Hepatocyte (in vitro differentiated cells): ENCODE results near the gene CD93. TPM values are rescaled to one million over a fixed set of nuclear protein-coding genes. Genes with fewer than 3 reads are reported as not detected.

Experiments
- DNase-seq: peaks from one replicate; pipeline ENCODE4 v3.0.0-alpha.2; 2016; ENCODE audit warnings: low spot score
- H2AFZ ChIP-seq: fragments of 200-600 bp; sonication (generic); 2 replicates; pipeline ENCODE4 v1.6.0; 2016; ENCODE audit warnings: antibody characterized with exemption, mild to moderate bottlenecking
- H3K27ac ChIP-seq: fragments of 200-600 bp; sonication (generic); 2 replicates; pipeline ENCODE4 v1.5.1; 2016; ENCODE audit warnings: mild to moderate bottlenecking
- H3K27me3 ChIP-seq: fragments of 200-600 bp; sonication (generic); 2 replicates; pipeline ENCODE4 v1.6.1; 2016
- H3K36me3 ChIP-seq: fragments of 200-600 bp; sonication (generic); replicated peaks from 2 replicates; pipeline ENCODE4 v1.5.1; 2016; ENCODE audit warnings: low read depth; ENCODE audit not compliant: insufficient read depth
- H3K4me1 ChIP-seq: fragments of 200-600 bp; sonication (generic); 2 replicates; pipeline ENCODE4 v1.5.1; 2016; ENCODE audit warnings: mild to moderate bottlenecking, moderate library complexity; ENCODE audit not compliant: insufficient read depth
- H3K4me2 ChIP-seq: fragments of 200-600 bp; sonication (generic); 2 replicates; pipeline ENCODE4 v1.6.0; 2016
- H3K4me3 ChIP-seq: fragments of 200-600 bp; sonication (generic); 2 replicates; pipeline ENCODE4 v1.5.1; 2016; ENCODE audit warnings: mild to moderate bottlenecking
- H3K79me2 ChIP-seq: fragments of 200-600 bp; sonication (generic); 2 replicates; pipeline ENCODE4 v1.6.0; 2017; ENCODE audit warnings: mild to moderate bottlenecking
- H3K9me2 ChIP-seq: fragments of 200-600 bp; sonication (generic); replicated peaks from 2 replicates; pipeline ENCODE4 v1.6.0; 2017; ENCODE audit warnings: mild to moderate bottlenecking; ENCODE audit not compliant: insufficient read depth
- H3K9me3 ChIP-seq: fragments of 200-600 bp; sonication (generic); 2 replicates; pipeline ENCODE4 v1.5.1; 2016; ENCODE audit warnings: low read depth, mild to moderate bottlenecking
- H4K20me1 ChIP-seq: fragments of 200-600 bp; sonication (generic); 2 replicates; pipeline ENCODE4 v1.6.0; 2016; ENCODE audit warnings: mild to moderate bottlenecking; ENCODE audit not compliant: insufficient read depth, poor library complexity, severe bottlenecking
- EZH2 ChIP-seq: fragments of 200-600 bp; sonication (generic); IDR thresholded peaks from 2 replicates; pipeline ENCODE4 v1.6.1; 2016; ENCODE audit warnings: antibody characterized with exemption, mild to moderate bottlenecking, borderline replicate concordance
- EZH2phosphoT487 ChIP-seq: fragments of 200-600 bp; sonication (generic); IDR thresholded peaks from one replicate; pipeline ENCODE4 v1.6.1; 2018; ENCODE audit warnings: antibody characterized with exemption, mild to moderate bottlenecking, low read depth, moderate library complexity; ENCODE audit not compliant: unreplicated experiment, severe bottlenecking
- WGBS: methylation state at CpG from one replicate; pipeline ENCODE4 v1.1.6; 2016; ENCODE audit warnings: low lambda C conversion rate; ENCODE audit errors: missing lambda C conversion rate; 5-methylcytosine and 5-hydroxymethylcytosine counted together
- polyA plus RNA-seq: library from polyadenylated mRNA; unstranded; fragments of >200 nt; fragmentation: Nextera tagmentation; extraction: Ambion mirVana; gene quantifications from 2 replicates; pipeline ENCODE4 v1.2.1, GENCODE V29; 2016
- total RNA-seq: library from RNA; depleted of rRNA; stranded (reverse); fragments of >200 nt; gene quantifications from 2 replicates; pipeline ENCODE4 v1.2.3, GENCODE V29; 2014
- TF ChIP-seq, protein P1 (sequence below): fragments of 200-600 bp; sonication (generic); IDR thresholded peaks from 2 replicates; pipeline ENCODE4 v1.5.1; 2016; ENCODE audit warnings: antibody characterized with exemption, mild to moderate bottlenecking; ENCODE audit not compliant: poor library complexity

Gene CD93
- total and polyA plus RNA-seq, 2 experiments from 2014 or later, result 0.07 to 2.1 TPM

DNA sequence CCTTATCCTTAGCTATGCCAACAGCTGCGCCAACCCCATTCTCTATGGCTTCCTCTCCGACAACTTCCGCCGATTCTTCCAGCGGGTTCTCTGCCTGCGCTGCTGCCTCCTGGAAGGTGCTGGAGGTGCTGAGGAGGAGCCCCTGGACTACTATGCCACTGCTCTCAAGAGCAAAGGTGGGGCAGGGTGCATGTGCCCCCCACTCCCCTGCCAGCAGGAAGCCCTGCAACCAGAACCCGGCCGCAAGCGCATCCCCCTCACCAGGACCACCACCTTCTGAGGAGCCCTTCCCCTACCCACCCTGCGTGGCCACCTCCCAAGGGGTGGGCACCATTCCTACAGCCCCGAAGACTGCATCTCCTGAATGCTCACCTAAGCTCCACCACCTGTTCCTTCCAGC lies 49.8 kb downstream of the CD93 start:
- no peak overlapping the region for H3K4me2 ChIP-seq
- H3K9me2 ChIP-seq, result no peaks in the 10 kb centered on the region
- H3K27ac ChIP-seq, result no peak overlapping the region
- peaks cover 48% of the 10 kb centered on the region for H3K27me3 ChIP-seq
- H3K9me3 ChIP-seq, result no peaks in the 10 kb centered on the region
- peaks cover 3% of the 10 kb centered on the region for H3K4me1 ChIP-seq
- DNase-seq, result no peak
- no peak overlapping the region for H2AFZ ChIP-seq
- TF ChIP-seq EZH2phosphoT487, result no peak
- TF ChIP-seq, protein P1, sequence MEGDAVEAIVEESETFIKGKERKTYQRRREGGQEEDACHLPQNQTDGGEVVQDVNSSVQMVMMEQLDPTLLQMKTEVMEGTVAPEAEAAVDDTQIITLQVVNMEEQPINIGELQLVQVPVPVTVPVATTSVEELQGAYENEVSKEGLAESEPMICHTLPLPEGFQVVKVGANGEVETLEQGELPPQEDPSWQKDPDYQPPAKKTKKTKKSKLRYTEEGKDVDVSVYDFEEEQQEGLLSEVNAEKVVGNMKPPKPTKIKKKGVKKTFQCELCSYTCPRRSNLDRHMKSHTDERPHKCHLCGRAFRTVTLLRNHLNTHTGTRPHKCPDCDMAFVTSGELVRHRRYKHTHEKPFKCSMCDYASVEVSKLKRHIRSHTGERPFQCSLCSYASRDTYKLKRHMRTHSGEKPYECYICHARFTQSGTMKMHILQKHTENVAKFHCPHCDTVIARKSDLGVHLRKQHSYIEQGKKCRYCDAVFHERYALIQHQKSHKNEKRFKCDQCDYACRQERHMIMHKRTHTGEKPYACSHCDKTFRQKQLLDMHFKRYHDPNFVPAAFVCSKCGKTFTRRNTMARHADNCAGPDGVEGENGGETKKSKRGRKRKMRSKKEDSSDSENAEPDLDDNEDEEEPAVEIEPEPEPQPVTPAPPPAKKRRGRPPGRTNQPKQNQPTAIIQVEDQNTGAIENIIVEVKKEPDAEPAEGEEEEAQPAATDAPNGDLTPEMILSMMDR, result no peak
- no peak for TF ChIP-seq EZH2
- H4K20me1 ChIP-seq, result no peaks in the 10 kb centered on the region
- 97% methylated on average over 11 of the region's 11 CpGs for WGBS
- H3K4me3 ChIP-seq, result no peak overlapping the region
- no peaks in the 10 kb centered on the region for H3K79me2 ChIP-seq
- no peaks in the 10 kb centered on the region for H3K36me3 ChIP-seq

DNA sequence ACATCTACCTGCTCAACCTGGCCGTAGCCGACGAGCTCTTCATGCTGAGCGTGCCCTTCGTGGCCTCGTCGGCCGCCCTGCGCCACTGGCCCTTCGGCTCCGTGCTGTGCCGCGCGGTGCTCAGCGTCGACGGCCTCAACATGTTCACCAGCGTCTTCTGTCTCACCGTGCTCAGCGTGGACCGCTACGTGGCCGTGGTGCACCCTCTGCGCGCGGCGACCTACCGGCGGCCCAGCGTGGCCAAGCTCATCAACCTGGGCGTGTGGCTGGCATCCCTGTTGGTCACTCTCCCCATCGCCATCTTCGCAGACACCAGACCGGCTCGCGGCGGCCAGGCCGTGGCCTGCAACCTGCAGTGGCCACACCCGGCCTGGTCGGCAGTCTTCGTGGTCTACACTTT lies 50.4 kb downstream of the CD93 start:
- Histone ChIP-seq H3K9me2 (no peaks in the 10 kb centered on the region), H3K4me1 (peaks cover 3% of the 10 kb centered on the region), H3K27ac (no peak overlapping the region), H3K9me3 (no peaks in the 10 kb centered on the region), H3K36me3 (no peaks in the 10 kb centered on the region), H3K27me3 (peaks cover 48% of the 10 kb centered on the region), H3K79me2 (no peaks in the 10 kb centered on the region), H3K4me3 (no peak overlapping the region), H2AFZ (no peak overlapping the region), H3K4me2 (peak overlapping the region; percentile 78), H4K20me1 (no peaks in the 10 kb centered on the region)
- no peak for TF ChIP-seq EZH2
- TF ChIP-seq EZH2phosphoT487, result no peak
- TF ChIP-seq, protein P1, result no peak
- WGBS, result 92% methylated on average over 31 of the region's 41 CpGs
- no peak for DNase-seq

DNA sequence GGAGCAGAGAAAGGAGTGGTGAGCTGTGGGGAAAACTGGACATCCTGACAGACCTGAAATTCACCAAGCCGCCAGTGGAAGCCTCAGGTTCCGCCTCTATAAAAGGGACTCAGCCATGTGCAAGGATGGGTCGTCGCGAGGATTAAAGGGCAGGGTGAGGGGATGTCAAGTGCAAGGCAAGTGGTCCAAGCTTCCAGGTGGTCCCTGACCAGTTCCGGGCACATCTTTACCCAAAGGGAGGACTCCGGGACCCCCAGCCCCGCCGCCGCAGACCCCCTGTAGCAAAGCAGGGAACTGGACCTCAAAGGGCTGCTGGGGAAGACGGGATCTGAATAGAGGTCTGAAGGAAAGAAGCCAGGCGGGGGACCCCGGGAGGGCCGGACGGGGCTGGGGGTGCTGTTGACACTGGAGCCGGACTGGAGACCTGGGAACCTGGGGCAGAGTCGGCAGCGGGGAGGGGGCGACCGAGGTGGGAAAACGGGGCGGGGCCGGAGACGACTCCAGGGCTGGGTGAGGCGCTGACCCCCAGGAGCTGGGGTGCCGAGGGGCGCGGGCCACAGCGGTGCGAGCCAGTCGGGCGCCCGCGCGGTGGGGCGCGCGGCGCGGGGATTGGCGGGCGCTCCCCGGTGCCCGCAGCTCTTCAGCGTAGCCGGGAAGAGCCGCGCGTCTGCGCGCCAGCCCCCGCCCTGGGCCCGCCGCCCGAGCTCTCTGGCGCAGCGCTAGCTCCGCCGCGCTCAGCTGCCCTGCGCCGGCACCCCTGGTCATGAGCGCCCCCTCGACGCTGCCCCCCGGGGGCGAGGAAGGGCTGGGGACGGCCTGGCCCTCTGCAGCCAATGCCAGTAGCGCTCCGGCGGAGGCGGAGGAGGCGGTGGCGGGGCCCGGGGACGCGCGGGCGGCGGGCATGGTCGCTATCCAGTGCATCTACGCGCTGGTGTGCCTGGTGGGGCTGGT lies 51.1 kb downstream of the CD93 start, which contains the start of gene SSTR4:
TSS of gene SSTR4 (plus strand) at position 592 of the 951 bp plus-strand sequence. CDS start at position 764, 172 bp downstream.
- 39% methylated on average over 21 of the region's 83 CpGs for WGBS
- Histone ChIP-seq H3K27ac (no peak within 1 kb of the TSS), H3K9me2 (no peaks in the 10 kb centered on the region), H2AFZ (no peak within 1 kb of the TSS), H3K79me2 (no peaks in the 10 kb centered on the region), H3K27me3 (peaks cover 48% of the 10 kb centered on the region), H3K9me3 (no peaks in the 10 kb centered on the region), H3K4me3 (no peak within 1 kb of the TSS), H4K20me1 (no peaks in the 10 kb centered on the region), H3K4me2 (peak within 1 kb of the TSS; percentile 78), H3K36me3 (no peaks in the 10 kb centered on the region), H3K4me1 (peaks cover 3% of the 10 kb centered on the region)
- peak; percentile 35 for DNase-seq
- TF ChIP-seq EZH2phosphoT487 (no peak), EZH2 (no peak)
- TF ChIP-seq, protein P1, result no peak
